ENCODE measurements around the gene BHLHA15.

The BHLHA15 gene

GRCh38 chr7:98203261-98203963 lies 7.8 kb upstream of the BHLHA15 start:
- no peaks in the 10 kb centered on the region for H3K9me3 ChIP-seq (ENCODE audit: insufficient read depth, low read length)
- H3K79me2 ChIP-seq (ENCODE audit: insufficient read depth, low read length): no peaks in the 10 kb centered on the region
- H3K27me3 ChIP-seq (ENCODE audit: low read length): no peaks in the 10 kb centered on the region
- H3K4me2 ChIP-seq (ENCODE audit: low read depth, low read length, poor library complexity, severe bottlenecking): no peak overlapping the region
- no peak overlapping the region for H3K9ac ChIP-seq (ENCODE audit: low read length)
- no peaks in the 10 kb centered on the region for H3K9me2 ChIP-seq (replicated peaks; ENCODE audit: insufficient read depth, low read length)
- H3K27ac ChIP-seq (ENCODE audit: low read depth, low read length): no peak overlapping the region
- peaks cover 32% of the 10 kb centered on the region for H3F3A ChIP-seq (ENCODE audit: insufficient read depth)
- no peak overlapping the region for H2AFZ ChIP-seq (ENCODE audit: low read depth, low read length, severe bottlenecking)
- H3K4me3 ChIP-seq (ENCODE audit: insufficient read depth, low read length, poor library complexity, severe bottlenecking): no peak overlapping the region
- TF ChIP-seq CTCF (IDR thresholded peaks at IDR 0.05; ENCODE audit: insufficient read depth, low read length, poor library complexity, severe bottlenecking) (no peak), EZH2phosphoT487 (conservative IDR thresholded peaks at IDR 0.05; ENCODE audit: low read length) (no peak)
- H4K20me1 ChIP-seq (ENCODE audit: low read depth, low read length): peaks cover 38% of the 10 kb centered on the region
- H3K36me3 ChIP-seq (ENCODE audit: low read length): no peaks in the 10 kb centered on the region

DNA sequence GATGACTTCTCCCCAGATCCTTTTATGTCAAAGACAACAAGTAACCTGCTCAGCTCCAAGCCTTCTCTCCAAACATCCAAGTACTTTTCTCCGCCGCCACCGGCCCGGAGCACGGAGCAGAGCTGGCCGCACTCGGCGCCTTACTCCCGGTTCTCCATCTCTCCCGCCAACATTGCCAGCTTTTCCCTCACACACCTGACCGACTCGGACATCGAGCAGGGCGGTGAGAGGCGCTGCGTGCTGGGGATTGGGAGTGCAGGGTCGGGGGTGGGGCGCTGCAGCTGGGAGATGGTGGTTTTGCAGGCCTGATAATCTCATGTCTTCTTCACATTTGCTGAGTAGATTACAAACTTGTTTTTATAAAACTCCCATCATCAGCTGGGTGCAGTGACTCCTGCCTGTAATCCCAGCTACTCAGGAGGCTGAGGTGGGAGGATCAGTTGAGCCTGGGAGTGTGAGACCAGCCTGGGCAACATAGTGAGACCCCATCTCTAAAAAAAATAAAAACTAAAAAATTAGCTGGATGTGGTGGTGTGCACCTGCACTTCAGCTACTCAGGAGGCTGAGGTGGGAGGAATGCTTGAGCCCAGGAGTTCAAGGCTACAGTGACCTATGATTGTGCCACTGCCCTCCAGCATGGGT lies 7.2 kb upstream of the BHLHA15 start:
- Histone ChIP-seq H3F3A (ENCODE audit: insufficient read depth) (peaks cover 37% of the 10 kb centered on the region), H3K79me2 (ENCODE audit: insufficient read depth, low read length) (no peaks in the 10 kb centered on the region), H3K9me2 (replicated peaks; ENCODE audit: insufficient read depth, low read length) (no peaks in the 10 kb centered on the region), H3K9ac (ENCODE audit: low read length) (no peak overlapping the region), H3K27me3 (ENCODE audit: low read length) (no peaks in the 10 kb centered on the region), H4K20me1 (ENCODE audit: low read depth, low read length) (peaks cover 36% of the 10 kb centered on the region), H3K4me2 (ENCODE audit: low read depth, low read length, poor library complexity, severe bottlenecking) (no peak overlapping the region), H3K4me3 (ENCODE audit: insufficient read depth, low read length, poor library complexity, severe bottlenecking) (no peak overlapping the region), H2AFZ (ENCODE audit: low read depth, low read length, severe bottlenecking) (no peak overlapping the region), H3K9me3 (ENCODE audit: insufficient read depth, low read length) (no peaks in the 10 kb centered on the region), H3K27ac (ENCODE audit: low read depth, low read length) (no peak overlapping the region), H3K36me3 (ENCODE audit: low read length) (no peaks in the 10 kb centered on the region)
- no peak for TF ChIP-seq CTCF (IDR thresholded peaks at IDR 0.05; ENCODE audit: insufficient read depth, low read length, poor library complexity, severe bottlenecking)
- TF ChIP-seq EZH2phosphoT487 (conservative IDR thresholded peaks at IDR 0.05; ENCODE audit: low read length): no peak

DNA sequence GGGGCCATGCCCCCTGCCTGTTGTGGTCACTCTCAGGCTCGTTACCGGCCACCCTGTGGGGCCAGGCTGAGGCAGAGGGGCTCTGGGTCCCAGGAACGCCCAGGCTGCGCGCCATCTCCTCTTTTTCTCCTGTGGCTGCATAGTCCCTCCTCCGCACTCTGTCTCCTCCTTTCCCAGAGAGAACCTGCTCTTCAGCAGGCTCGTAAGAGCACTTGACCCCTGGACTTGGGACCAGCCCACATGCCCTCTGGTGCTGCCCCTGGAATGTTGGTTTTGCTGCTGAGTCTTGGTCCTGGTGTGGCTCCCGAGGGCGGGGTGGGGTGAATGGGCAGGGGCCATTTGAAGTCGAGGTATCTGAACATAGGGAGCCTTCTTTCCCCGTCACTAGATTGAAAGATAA lies 6.6 kb upstream of the BHLHA15 start:
- Histone ChIP-seq H3K4me3 (ENCODE audit: insufficient read depth, low read length, poor library complexity, severe bottlenecking) (no peak overlapping the region), H3K4me2 (ENCODE audit: low read depth, low read length, poor library complexity, severe bottlenecking) (no peak overlapping the region), H3K27ac (ENCODE audit: low read depth, low read length) (no peak overlapping the region), H3K9me3 (ENCODE audit: insufficient read depth, low read length) (no peaks in the 10 kb centered on the region), H3F3A (ENCODE audit: insufficient read depth) (peaks cover 33% of the 10 kb centered on the region), H3K9me2 (replicated peaks; ENCODE audit: insufficient read depth, low read length) (no peaks in the 10 kb centered on the region), H3K79me2 (ENCODE audit: insufficient read depth, low read length) (no peaks in the 10 kb centered on the region), H2AFZ (ENCODE audit: low read depth, low read length, severe bottlenecking) (no peak overlapping the region), H3K36me3 (ENCODE audit: low read length) (no peaks in the 10 kb centered on the region), H3K9ac (ENCODE audit: low read length) (no peak overlapping the region), H4K20me1 (ENCODE audit: low read depth, low read length) (peaks cover 30% of the 10 kb centered on the region), H3K27me3 (ENCODE audit: low read length) (no peaks in the 10 kb centered on the region)
- TF ChIP-seq CTCF (IDR thresholded peaks at IDR 0.05; ENCODE audit: insufficient read depth, low read length, poor library complexity, severe bottlenecking): no peak
